MM.1S (cell line): ENCODE data around the gene PAPSS1.

Experiments used
- DNase-seq: peaks from one replicate; pipeline ENCODE4 v3.0.0-alpha.2; 2015
- H2AFZ ChIP-seq: fragments of 300-600 bp; sonication (generic); 2 replicates; pipeline ENCODE4 v1.6.0; 2016; ENCODE audit warnings: antibody characterized with exemption, low read length
- H3F3A ChIP-seq: fragments of 300-600 bp; sonication (generic); 2 replicates; pipeline ENCODE4 v1.6.1; 2016; ENCODE audit warnings: mild to moderate bottlenecking, antibody characterized with exemption, low read length, moderate library complexity, mixed read lengths; ENCODE audit not compliant: insufficient read depth
- H3K27ac ChIP-seq: fragments of 300-600 bp; sonication (generic); 2 replicates; pipeline ENCODE4 v1.5.1; 2016; ENCODE audit warnings: mild to moderate bottlenecking, low read length
- H3K27me3 ChIP-seq: fragments of 300-600 bp; sonication (generic); replicated peaks from 2 replicates; pipeline ENCODE4 v1.6.0; 2016; ENCODE audit warnings: low read length; ENCODE audit not compliant: insufficient read depth
- H3K36me3 ChIP-seq: fragments of 300-600 bp; sonication (generic); replicated peaks from 2 replicates; pipeline ENCODE4 v1.6.1; 2016; ENCODE audit warnings: mild to moderate bottlenecking, low read length, mixed read lengths; ENCODE audit not compliant: insufficient read depth
- H3K4me1 ChIP-seq: fragments of 300-600 bp; sonication (generic); 2 replicates; pipeline ENCODE4 v1.6.1; 2016; ENCODE audit warnings: low read length, mixed read lengths
- H3K4me2 ChIP-seq: fragments of 300-600 bp; sonication (generic); 2 replicates; pipeline ENCODE4 v1.6.0; 2016; ENCODE audit warnings: low read depth, low read length
- H3K4me3 ChIP-seq: fragments of 300-600 bp; sonication (generic); 2 replicates; pipeline ENCODE4 v1.5.1; 2016; ENCODE audit warnings: low read length, mixed read lengths
- H3K79me2 ChIP-seq: fragments of 300-600 bp; sonication (generic); 2 replicates; pipeline ENCODE4 v1.6.1; 2016; ENCODE audit warnings: mixed run types, low read length, mixed read lengths
- H3K9ac ChIP-seq: fragments of 300-600 bp; sonication (generic); 2 replicates; pipeline ENCODE4 v1.6.1; 2016; ENCODE audit warnings: low read length, mixed read lengths
- H3K9me2 ChIP-seq: fragments of 300-600 bp; sonication (generic); replicated peaks from 2 replicates; pipeline ENCODE4 v1.6.1; 2016; ENCODE audit warnings: mild to moderate bottlenecking, low read length, mixed read lengths; ENCODE audit not compliant: insufficient read depth
- H3K9me3 ChIP-seq: fragments of 300-600 bp; sonication (generic); replicated peaks from 2 replicates; pipeline ENCODE4 v1.6.1; 2016; ENCODE audit warnings: mild to moderate bottlenecking, low read length, mixed read lengths; ENCODE audit not compliant: insufficient read depth
- H4K20me1 ChIP-seq: fragments of 300-600 bp; sonication (generic); 2 replicates; pipeline ENCODE4 v1.6.1; 2016; ENCODE audit warnings: mild to moderate bottlenecking, low read length, moderate library complexity, mixed read lengths; ENCODE audit not compliant: insufficient read depth
- EZH2 ChIP-seq: fragments of 300-600 bp; sonication (generic); optimal IDR thresholded peaks from 2 replicates; pipeline ENCODE3; 2017; ENCODE audit warnings: low read depth, mild to moderate bottlenecking, antibody characterized with exemption, low read length, mixed read lengths
- EZH2phosphoT487 ChIP-seq: fragments of 300-600 bp; sonication (generic); IDR thresholded peaks from 2 replicates; pipeline ENCODE4 v1.6.1; 2018; ENCODE audit warnings: antibody characterized with exemption, low read length
- TF ChIP-seq, protein P1 (sequence below): fragments of 300-600 bp; sonication (generic); IDR thresholded peaks from 2 replicates; pipeline ENCODE4 v1.5.1; 2016; ENCODE audit warnings: antibody characterized with exemption, low read length, mixed read lengths

Gene PAPSS1

DNA sequence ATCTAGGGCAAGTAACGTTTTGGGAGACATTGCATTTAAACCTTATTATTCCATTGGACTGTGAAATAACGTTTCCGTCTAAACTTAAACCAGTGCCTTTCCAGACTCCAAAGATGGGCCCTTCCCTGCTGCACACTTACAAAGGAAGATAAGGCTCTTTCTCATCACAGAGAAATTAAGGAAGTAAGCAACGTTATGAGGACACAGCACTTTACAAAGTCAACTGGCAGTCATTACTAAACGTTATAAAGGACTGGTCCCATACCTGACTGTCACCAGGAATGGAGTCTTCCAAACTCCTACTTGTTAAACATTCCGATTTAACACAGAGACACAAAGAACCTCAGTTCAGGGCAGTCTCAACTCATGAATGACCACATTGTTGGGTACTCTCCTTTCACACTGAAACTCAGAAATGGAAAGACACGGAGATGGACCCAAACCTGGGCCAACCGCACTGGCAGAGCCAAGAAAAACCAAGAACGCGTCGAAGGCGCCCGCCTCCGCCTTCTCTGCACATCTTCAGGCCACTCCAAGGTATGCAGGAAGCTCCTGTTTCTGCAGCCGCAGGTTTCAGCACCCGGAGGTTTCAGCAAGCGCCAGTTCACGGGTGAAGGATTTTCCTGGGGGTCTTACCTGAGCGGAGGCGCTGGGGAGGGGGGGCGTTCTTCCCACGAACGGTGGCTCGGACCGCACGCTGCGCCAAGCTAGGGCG is 670 bp downstream of the PAPSS1 start:
- Histone ChIP-seq H2AFZ (peak overlapping the region; percentile 81), H3K4me3 (peak overlapping the region; percentile 82), H3F3A (peaks cover 41% of the 10 kb centered on the region), H3K4me1 (peaks cover 17% of the 10 kb centered on the region), H3K27ac (peak overlapping the region; percentile 90), H4K20me1 (no peaks in the 10 kb centered on the region), H3K9ac (peak overlapping the region; percentile 70), H3K4me2 (peak overlapping the region; percentile 93), H3K79me2 (peaks cover 51% of the 10 kb centered on the region), H3K27me3 (no peaks in the 10 kb centered on the region), H3K36me3 (no peaks in the 10 kb centered on the region), H3K9me2 (no peaks in the 10 kb centered on the region), H3K9me3 (no peaks in the 10 kb centered on the region)
- peak; percentile 45 for DNase-seq
- TF ChIP-seq, protein P1, sequence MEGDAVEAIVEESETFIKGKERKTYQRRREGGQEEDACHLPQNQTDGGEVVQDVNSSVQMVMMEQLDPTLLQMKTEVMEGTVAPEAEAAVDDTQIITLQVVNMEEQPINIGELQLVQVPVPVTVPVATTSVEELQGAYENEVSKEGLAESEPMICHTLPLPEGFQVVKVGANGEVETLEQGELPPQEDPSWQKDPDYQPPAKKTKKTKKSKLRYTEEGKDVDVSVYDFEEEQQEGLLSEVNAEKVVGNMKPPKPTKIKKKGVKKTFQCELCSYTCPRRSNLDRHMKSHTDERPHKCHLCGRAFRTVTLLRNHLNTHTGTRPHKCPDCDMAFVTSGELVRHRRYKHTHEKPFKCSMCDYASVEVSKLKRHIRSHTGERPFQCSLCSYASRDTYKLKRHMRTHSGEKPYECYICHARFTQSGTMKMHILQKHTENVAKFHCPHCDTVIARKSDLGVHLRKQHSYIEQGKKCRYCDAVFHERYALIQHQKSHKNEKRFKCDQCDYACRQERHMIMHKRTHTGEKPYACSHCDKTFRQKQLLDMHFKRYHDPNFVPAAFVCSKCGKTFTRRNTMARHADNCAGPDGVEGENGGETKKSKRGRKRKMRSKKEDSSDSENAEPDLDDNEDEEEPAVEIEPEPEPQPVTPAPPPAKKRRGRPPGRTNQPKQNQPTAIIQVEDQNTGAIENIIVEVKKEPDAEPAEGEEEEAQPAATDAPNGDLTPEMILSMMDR, result no peak
- no peak for TF ChIP-seq EZH2phosphoT487
- no peak for TF ChIP-seq EZH2

DNA sequence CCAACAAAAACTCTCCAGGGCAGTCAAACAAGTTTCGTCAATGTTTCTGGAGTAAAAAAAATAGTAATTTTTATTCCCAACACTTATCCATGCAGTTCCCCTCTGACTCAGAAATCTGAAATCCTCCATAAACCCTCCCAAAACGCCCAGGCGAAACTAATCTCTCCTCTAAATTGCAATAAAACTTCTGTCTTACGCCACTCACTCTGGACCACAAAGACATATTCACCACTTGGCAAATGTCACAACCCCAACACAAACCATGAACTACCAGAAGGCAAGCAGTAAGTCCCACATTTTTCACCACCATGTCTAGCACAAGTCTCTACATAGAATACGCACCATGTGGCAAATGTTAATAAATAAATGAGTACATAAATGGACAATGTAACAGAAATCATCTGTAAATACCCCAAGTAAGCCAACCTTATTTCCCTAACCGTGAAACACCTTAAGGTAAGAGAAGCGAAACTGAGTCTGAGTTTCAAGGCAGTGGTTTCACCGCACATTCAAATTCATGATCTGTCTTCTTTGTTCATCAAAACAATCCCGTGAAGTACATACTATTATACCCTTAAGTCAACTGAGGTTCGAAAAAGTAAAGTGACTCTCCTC is 1.6 kb downstream of the PAPSS1 start:
- H3K79me2 ChIP-seq, result peaks cover 60% of the 10 kb centered on the region
- no peak overlapping the region for H2AFZ ChIP-seq
- TF ChIP-seq EZH2, result no peak
- TF ChIP-seq, protein P1, result no peak
- no peak for TF ChIP-seq EZH2phosphoT487
- H3F3A ChIP-seq, result peaks cover 41% of the 10 kb centered on the region
- no peaks in the 10 kb centered on the region for H3K9me3 ChIP-seq
- no peaks in the 10 kb centered on the region for H3K27me3 ChIP-seq
- H3K9ac ChIP-seq, result peak overlapping the region; percentile 70; the same call in 1 of the 2 replicates
- peak overlapping the region; percentile 90 for H3K27ac ChIP-seq
- H3K4me3 ChIP-seq, result peak overlapping the region; percentile 82
- H3K36me3 ChIP-seq, result no peaks in the 10 kb centered on the region
- peaks cover 17% of the 10 kb centered on the region for H3K4me1 ChIP-seq
- no peaks in the 10 kb centered on the region for H4K20me1 ChIP-seq
- H3K4me2 ChIP-seq, result peak overlapping the region; percentile 93
- H3K9me2 ChIP-seq, result no peaks in the 10 kb centered on the region
- peak; percentile 81 for DNase-seq

DNA sequence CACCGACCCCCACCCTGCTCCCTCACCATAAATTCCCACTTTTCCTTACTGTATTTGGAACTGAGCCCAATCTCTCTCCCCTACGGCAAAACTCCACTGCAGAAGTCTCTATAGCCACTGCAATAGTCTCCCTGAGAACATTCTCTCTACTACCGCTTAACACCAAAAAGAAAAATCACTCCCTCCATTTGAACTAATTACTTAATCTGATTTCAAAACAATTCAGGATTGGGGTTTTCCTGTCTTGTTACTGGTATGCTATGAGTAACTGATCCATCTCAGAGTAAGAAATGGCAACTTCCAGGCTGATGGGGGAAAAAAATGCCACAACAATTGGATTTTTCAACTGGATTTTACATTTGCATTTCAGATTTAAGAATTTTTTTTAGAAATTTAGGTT is 5.8 kb downstream of the PAPSS1 start:
- H3K4me1 ChIP-seq, result peaks cover 7% of the 10 kb centered on the region
- H3K9me3 ChIP-seq, result no peaks in the 10 kb centered on the region
- no peak overlapping the region for H3K4me2 ChIP-seq
- H3K9me2 ChIP-seq, result no peaks in the 10 kb centered on the region
- no peak for DNase-seq
- no peak for TF ChIP-seq EZH2phosphoT487
- TF ChIP-seq EZH2, result no peak
- TF ChIP-seq, protein P1, result no peak
- H3K27me3 ChIP-seq, result no peaks in the 10 kb centered on the region
- no peak overlapping the region for H2AFZ ChIP-seq
- peaks cover 94% of the 10 kb centered on the region for H3K79me2 ChIP-seq
- no peak overlapping the region for H3K9ac ChIP-seq
- peaks cover 12% of the 10 kb centered on the region for H3F3A ChIP-seq
- H4K20me1 ChIP-seq, result no peaks in the 10 kb centered on the region
- no peak overlapping the region for H3K4me3 ChIP-seq
- H3K27ac ChIP-seq, result no peak overlapping the region
- H3K36me3 ChIP-seq, result no peaks in the 10 kb centered on the region
